Stomach (tissue), 9 donors: Measurements from ENCODE around the gene QTRT2. TPM values are rescaled to one million over a fixed set of nuclear protein-coding genes. Genes with fewer than 3 reads are reported as not detected.

Source experiments
- DNase-seq, 2 donors: peaks; one replicate each; pipeline versions ENCODE4 v3.0.0 to v3.0.0-alpha.2; 2013 to 2019
- H3K27ac ChIP-seq, 5 donors: fragments of 200-600 bp in 4 of 5; sonication (generic) in 4 of 5; one replicate each; pipeline ENCODE4 v1.5.1; 2013 to 2019; ENCODE audit warnings: mild to moderate bottlenecking in 1 of 5, moderate library complexity in 1 of 5
- H3K27me3 ChIP-seq, 3 donors: fragments of 200-600 bp; sonication (generic); one replicate each; pipeline ENCODE4 v1.5.1; 2017 to 2019; ENCODE audit warnings: mixed run types in 1 of 3
- H3K36me3 ChIP-seq, 4 donors: fragments of 200-600 bp; sonication (generic); 1 replicate in 3 of 4; 2 replicates in 1 of 4; pipeline ENCODE4 v1.5.1; 2016 to 2019
- H3K4me1 ChIP-seq, 4 donors: fragments of 200-600 bp; sonication (generic); one replicate each; pipeline ENCODE4 v1.5.1; 2016 to 2019
- H3K4me3 ChIP-seq, 4 donors: fragments of 200-600 bp; sonication (generic) in 3 of 4; one replicate each; pipeline ENCODE4 v1.5.1; 2016 to 2019; ENCODE audit warnings: mild to moderate bottlenecking in 1 of 4
- H3K9me3 ChIP-seq, 4 donors: fragments of 200-600 bp; sonication (generic); one replicate each; pipeline ENCODE4 v1.5.1; 2016 to 2019
- CTCF ChIP-seq, 7 experiments: fragments of 450-650 bp in 4 of 7; fragments of 200-600 bp in 3 of 7; sonication (generic) in 3 of 7; IDR thresholded peaks; one replicate each; pipeline ENCODE4 v1.5.1; 2016 to 2019; ENCODE audit warnings: antibody characterized with exemption in 7 of 7, control low read depth in 2 of 7, mild to moderate bottlenecking in 1 of 7
- EP300 ChIP-seq: sonication (generic); formaldehyde crosslinking; IDR thresholded peaks from one replicate; pipeline ENCODE4 v1.6.1; 2017; ENCODE audit warnings: antibody characterized with exemption
- POLR2A ChIP-seq, 4 donors: fragments of 450-650 bp; IDR thresholded peaks; one replicate each; pipeline ENCODE4 v1.6.1; 2016; ENCODE audit warnings: antibody characterized with exemption in 4 of 4, control low read depth in 2 of 4, mild to moderate bottlenecking in 1 of 4, moderate library complexity in 1 of 4
- POLR2AphosphoS5 ChIP-seq, 3 donors: sonication (generic); formaldehyde crosslinking; IDR thresholded peaks; one replicate each; pipeline ENCODE4 v1.6.1; 2016; ENCODE audit warnings: antibody characterized with exemption in 3 of 3
- WGBS, 5 donors: extraction: QIAGEN DNeasy Blood & Tissue Kit in 3 of 5; methylation state at CpG; one replicate each; pipeline versions ENCODE4 v1.1.5 to v1.1.7; 2013 to 2018; 5-methylcytosine and 5-hydroxymethylcytosine counted together
- intact Hi-C: fragments of 100-400 bp; cut with DNase I; formaldehyde crosslinking; loops from one replicate; pipeline ENCODE4 v1.15.1; 2023; ENCODE audit warnings: low total_unique reads
- polyA plus RNA-seq, 3 donors: library from polyadenylated mRNA; stranded (reverse); fragments of 200-250 nt; gene quantifications; one replicate each; pipeline ENCODE4 v1.2.3, GENCODE V29; 2013
- total RNA-seq, 5 donors: library from RNA; depleted of rRNA; stranded (reverse); fragments of >200 nt; gene quantifications; one replicate each; pipeline versions ENCODE4 v1.1.0 to v1.2.3, GENCODE V29; 2014 to 2016
- donor health status: healthy with polysubstance abuse.
- donor health status: Bipolar disorder and iron deficiency.
- donor health status: healthy.

QTRT2 gene
- total and polyA plus RNA-seq, 8 donors = 4.8 to 61.3 (median 19.7) TPM

- 82 to 91% (median 86%) methylated on average over 8 of the region's 8 CpGs for WGBS, 5 donors
- no peak for DNase-seq
- no peak for TF ChIP-seq POLR2A (IDR thresholded peaks at IDR 0.05)
- TF ChIP-seq POLR2AphosphoS5 (IDR thresholded peaks at IDR 0.05) = no peak
- no peak for TF ChIP-seq EP300
- TF ChIP-seq CTCF (IDR thresholded peaks at IDR 0.05) = no peak
- no peak overlapping the region for H3K4me3 ChIP-seq
- H3K27me3 ChIP-seq = no peaks in the 10 kb centered on the region
- no peak overlapping the region for H3K27ac ChIP-seq
- H3K36me3 ChIP-seq = no peaks in the 10 kb centered on the region
- H3K4me1 ChIP-seq = no peaks in the 10 kb centered on the region
- intact Hi-C loops = no loop called here
- no peaks in the 10 kb centered on the region for H3K9me3 ChIP-seq
Observed at GRCh38 chr3:114128826-114129225, 72.3 kb downstream of the QTRT2 start.

- H3K27me3 ChIP-seq = no peaks in the 10 kb centered on the region
- H3K27ac ChIP-seq = no peak overlapping the region
- no peak overlapping the region for H3K4me3 ChIP-seq
- 93 to 95% (median 94%) methylated on average over 3 of the region's 3 CpGs for WGBS, 5 donors
- no peaks in the 10 kb centered on the region for H3K36me3 ChIP-seq
- no peaks in the 10 kb centered on the region for H3K9me3 ChIP-seq
- H3K4me1 ChIP-seq = no peaks in the 10 kb centered on the region
- DNase-seq = no peak
- no peak for TF ChIP-seq EP300
- TF ChIP-seq CTCF (IDR thresholded peaks at IDR 0.05) = no peak
- no peak for TF ChIP-seq POLR2AphosphoS5 (IDR thresholded peaks at IDR 0.05)
- TF ChIP-seq POLR2A (IDR thresholded peaks at IDR 0.05) = no peak
- intact Hi-C loops = no loop called here
Observed at GRCh38 chr3:114132500-114132899, 76.0 kb downstream of the QTRT2 start.

GRCh38 chr3:114133947-114134346 lies 77.4 kb downstream of the QTRT2 start:
- Histone ChIP-seq H3K36me3 (no peaks in the 10 kb centered on the region), H3K4me3 (no peak overlapping the region), H3K27ac (no peak overlapping the region), H3K4me1 (no peaks in the 10 kb centered on the region), H3K27me3 (no peaks in the 10 kb centered on the region), H3K9me3 (no peaks in the 10 kb centered on the region)
- intact Hi-C loops = no loop called here
- DNase-seq = no peak
- TF ChIP-seq EP300 = no peak
- no peak for TF ChIP-seq CTCF (IDR thresholded peaks at IDR 0.05)
- TF ChIP-seq POLR2AphosphoS5 (IDR thresholded peaks at IDR 0.05) = no peak
- TF ChIP-seq POLR2A (IDR thresholded peaks at IDR 0.05) = no peak
- 83 to 98% (median 90%) methylated on average over 3 of the region's 3 CpGs for WGBS, 5 donors

Other genes starting within 250 kb of the QTRT2 start
- 1 to 10 TPM in 4 of 5 donors, under 1 TPM in 1; 0.58 to 9.4 (median 2.7) TPM for gene GRAMD1C, start 217.9 kb upstream of the QTRT2 start, total RNA-seq
- 10 to 100 TPM in 1 of 3 donors, 1 to 10 TPM in 2; 3.9 to 10.1 (median 9.3) TPM for gene GRAMD1C, start 217.9 kb upstream of the QTRT2 start, polyA plus RNA-seq
- gene ZDHHC23, start 108.7 kb upstream of the QTRT2 start, total RNA-seq = 10 to 100 TPM; 10.5 to 93.9 (median 23.8) TPM
- gene ZDHHC23, start 108.7 kb upstream of the QTRT2 start, polyA plus RNA-seq = 1 to 10 TPM; 1.7 to 2.3 (median 1.7) TPM
- 10 to 100 TPM in 1 of 5 donors, 1 to 10 TPM in 4; 2.6 to 21.0 (median 6.6) TPM for gene CCDC191, start 211 bp upstream of the QTRT2 start, total RNA-seq
- gene CCDC191, start 211 bp upstream of the QTRT2 start, polyA plus RNA-seq = 1 to 10 TPM; 1.4 to 3.2 (median 2.3) TPM
- not detected for gene DRD3, start 122.3 kb downstream of the QTRT2 start, total RNA-seq
- gene DRD3, start 122.3 kb downstream of the QTRT2 start, polyA plus RNA-seq = not detected
- under 1 TPM in 1 of 5 donors, not detected in 4; 0.92 TPM for gene ZNF80, start 180.8 kb downstream of the QTRT2 start, total RNA-seq
- gene ZNF80, start 180.8 kb downstream of the QTRT2 start, polyA plus RNA-seq = not detected
- 1 to 10 TPM in 1 of 5 donors, under 1 TPM in 2, not detected in 2; 0.29 to 1.1 (median 0.58) TPM for gene TIGIT, start 237.3 kb downstream of the QTRT2 start, total RNA-seq
- gene TIGIT, start 237.3 kb downstream of the QTRT2 start, polyA plus RNA-seq = 1 to 10 TPM in 1 of 3 donors, under 1 TPM in 2; 0.25 to 1.2 (median 0.43) TPM